NCI-H2107 treated with DMSO at 0.1 percent for 48 hours (cell line): Measurements from ENCODE around the gene CSTF3.
"Not testable (repeated sequence)": the region's sequence is repeated elsewhere in the genome, so short reads cannot be mapped to it uniquely, and the experiment has no call there.

Source experiments
- DNase-seq: peaks from one replicate; lab custom pipeline; 2025; ENCODE audit not compliant: unreplicated experiment; lab: John Stamatoyannopoulos, UW

The CSTF3 gene

GRCh38 chr11:33161120-33162005 is at the start of gene CSTF3:
Gene CSTF3, minus strand, starts transcription at chr11:33161480. Its CDS starts 155 bp downstream, at chr11:33161325.
- peak; percentile 95 for DNase-seq

DNA sequence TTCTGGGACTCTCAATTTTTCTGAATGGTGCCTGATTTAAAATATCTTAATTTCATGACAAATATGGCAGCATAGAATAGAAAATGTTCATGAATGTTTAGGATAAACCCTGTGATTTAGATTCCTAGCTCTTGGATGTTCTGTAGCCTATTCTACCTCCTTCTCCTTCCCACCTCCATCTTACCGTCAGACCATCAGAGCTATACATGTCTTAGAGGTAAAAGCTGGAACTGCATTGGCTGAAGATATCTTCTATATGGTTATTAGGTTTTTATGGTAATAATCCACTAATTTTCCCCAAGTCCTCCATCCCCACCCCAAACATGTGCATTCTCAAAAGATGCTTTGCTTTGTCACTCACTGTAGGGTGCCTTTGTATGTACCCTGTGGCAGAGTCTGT is 46.9 kb upstream of the CSTF3 start:
- no peak for DNase-seq

DNA sequence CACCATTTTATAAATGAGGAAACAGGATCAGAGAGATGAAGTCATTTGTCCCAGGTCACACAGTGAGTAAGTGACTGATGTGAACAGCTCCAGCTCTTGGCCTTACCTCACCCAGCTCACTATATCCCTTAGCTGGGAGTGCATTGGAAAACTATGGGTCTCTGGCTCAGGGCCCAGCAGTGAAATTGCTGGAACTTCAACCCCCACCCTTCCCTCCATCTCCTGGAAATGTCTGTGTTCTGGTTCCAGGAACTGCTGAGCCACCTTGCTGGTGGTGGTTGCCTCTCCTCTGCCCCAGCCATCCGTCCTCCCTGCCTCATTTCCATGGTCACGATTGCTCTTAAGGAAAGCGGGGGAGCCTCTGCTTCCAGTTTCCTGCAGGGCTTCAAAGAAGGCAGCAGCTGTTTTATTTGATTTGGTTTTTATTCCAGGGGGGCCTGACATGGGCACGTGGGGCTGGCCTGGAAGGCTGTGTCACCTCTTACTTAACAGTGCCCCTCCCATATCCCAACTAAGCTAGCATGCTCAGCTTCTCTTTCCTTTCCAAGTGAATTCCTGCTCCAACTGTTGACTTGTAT is 46.2 kb upstream of the CSTF3 start:
- DNase-seq, result no peak

GRCh38 chr11:33197915-33198727 is 36.8 kb upstream of the CSTF3 start:
- DNase-seq, result no peak

GRCh38 chr11:33195462-33196173 is 34.3 kb upstream of the CSTF3 start:
- DNase-seq, result peak; percentile 57

- no peak for DNase-seq
Measured at GRCh38 chr11:33194455-33194854, 33.2 kb upstream of the CSTF3 start.

GRCh38 chr11:33191467-33191866 is 30.2 kb upstream of the CSTF3 start:
- no peak for DNase-seq

DNA sequence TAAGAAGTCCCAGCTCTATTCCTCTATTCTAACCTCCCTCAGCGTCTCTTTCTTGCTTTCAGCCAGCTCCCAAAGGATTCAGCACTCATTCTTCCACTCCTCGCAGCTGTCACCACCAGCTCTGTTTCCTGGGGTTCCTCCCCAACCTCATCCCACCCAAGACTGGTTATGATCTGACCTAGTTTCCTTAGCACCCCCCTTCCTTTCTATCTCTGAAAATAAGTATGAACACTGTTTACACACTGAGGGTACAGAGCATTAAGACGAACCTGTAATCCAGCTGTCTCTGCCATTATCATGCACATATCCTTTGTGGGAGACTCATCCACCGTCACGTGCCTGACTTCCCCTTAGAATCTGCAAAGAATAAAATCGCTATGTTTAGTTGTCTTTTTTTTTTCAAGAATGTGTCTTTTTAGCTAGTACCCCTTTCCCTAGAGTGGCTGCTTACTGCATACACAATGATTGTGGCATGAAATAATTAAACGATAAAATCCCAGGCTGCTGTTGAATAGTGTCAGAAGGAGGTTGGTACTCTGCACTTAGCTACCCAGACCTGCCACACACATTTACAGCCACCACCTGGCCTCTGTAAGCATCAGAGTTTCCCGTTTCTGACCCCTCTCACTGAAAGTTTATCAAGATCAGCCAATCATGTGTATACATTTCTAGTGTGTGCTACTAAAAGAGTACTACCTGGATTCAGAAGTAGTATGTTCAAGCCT is 26.9 kb upstream of the CSTF3 start:
- DNase-seq, result peak; percentile 10

DNA sequence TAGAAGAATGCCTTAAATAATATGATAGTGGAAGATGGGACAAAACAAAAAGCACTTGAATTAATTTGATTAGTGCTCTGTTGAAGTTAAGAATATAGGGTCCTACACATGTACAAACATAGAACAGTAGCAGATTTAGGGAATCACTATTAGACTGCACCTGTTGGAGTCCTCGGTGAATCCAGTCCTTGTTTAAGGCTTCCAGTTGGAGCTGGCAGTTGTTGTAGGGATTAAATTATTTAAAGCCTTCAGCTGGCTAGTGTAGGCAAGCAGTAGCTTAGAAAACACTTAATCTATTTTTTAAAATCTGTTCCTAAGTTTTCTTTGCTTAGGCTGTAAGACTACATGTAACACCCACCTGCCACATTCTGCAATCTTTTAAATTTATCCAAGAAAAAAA is 24.5 kb upstream of the CSTF3 start:
- DNase-seq, result no peak

DNA sequence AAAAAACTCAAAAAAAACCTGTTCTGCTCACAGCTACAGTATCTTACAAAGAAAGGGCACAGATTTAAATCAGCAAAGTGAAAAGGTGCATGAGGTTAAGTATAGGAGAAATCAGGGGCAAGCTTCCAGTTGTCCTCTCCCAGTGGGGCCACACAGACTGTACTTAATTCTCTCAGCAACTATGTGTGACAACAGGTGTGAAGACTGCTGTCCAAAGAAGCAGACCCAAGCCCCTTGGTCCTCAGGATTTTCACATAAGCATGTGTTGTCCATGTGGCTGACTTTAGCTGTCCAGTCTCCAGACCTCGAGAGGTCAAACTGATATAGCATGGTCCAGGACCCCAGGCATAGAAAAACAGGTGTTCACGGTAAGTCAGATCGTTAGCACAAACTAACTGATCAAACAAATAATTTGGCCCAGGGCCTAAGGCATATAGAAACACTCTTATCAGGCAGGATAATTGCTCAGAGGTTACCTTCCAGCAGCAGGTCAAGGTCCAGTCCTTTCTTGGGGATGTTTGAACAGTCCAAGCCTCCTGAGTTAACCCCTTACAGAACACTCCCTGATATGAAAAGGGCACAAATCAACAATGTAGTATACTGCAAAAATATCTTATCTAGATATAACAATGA is 21.1 kb upstream of the CSTF3 start:
- DNase-seq, result no peak

- no peak for DNase-seq
Measured at GRCh38 chr11:33179348-33179803, 18.1 kb upstream of the CSTF3 start.

- no peak for DNase-seq
Measured at GRCh38 chr11:33178443-33179180, 17.3 kb upstream of the CSTF3 start.

- DNase-seq, result no peak
Measured at GRCh38 chr11:33177676-33178336, 16.5 kb upstream of the CSTF3 start.

DNA sequence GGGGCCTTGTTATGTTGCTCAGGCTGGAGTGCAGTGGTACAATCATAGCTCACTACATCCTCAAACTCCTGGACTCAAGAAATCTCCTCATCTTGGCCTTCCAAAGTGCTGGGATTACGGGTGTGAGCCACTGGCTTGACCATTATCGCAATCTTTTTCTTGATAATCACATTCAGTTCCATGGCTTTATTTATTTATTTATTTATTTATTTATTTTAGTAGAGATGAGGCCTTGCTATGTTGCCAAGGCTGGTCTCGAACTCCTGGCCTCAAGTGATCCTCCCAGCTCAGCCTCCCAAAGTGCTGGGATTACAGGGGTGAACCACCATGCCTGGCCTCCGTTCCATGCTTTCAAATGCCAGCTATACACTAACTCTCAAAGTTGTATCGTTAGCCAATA is 15.5 kb upstream of the CSTF3 start:
- not testable (repeated sequence) for DNase-seq

DNA sequence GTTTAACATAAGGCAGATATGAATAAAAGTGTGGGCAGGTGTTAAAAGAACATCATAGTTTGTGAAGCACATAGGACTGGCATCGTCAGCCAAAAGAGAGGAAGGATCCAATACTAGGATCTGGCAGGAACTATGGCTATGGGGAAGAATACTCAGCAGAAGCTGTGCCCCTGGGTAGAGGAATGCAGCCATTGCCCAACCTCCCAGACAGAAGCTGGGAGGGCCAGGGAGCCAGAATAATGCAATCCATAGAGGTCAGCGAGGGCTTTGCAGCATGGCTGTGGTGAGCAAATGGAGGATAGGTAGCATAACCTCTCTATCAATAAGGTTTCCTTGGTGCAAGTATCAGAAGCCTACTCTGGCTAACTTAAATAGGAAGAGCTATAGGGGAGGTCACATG is 11.7 kb upstream of the CSTF3 start:
- no peak for DNase-seq

GRCh38 chr11:33172345-33172744 is 11.1 kb upstream of the CSTF3 start:
- DNase-seq, result no peak

DNA sequence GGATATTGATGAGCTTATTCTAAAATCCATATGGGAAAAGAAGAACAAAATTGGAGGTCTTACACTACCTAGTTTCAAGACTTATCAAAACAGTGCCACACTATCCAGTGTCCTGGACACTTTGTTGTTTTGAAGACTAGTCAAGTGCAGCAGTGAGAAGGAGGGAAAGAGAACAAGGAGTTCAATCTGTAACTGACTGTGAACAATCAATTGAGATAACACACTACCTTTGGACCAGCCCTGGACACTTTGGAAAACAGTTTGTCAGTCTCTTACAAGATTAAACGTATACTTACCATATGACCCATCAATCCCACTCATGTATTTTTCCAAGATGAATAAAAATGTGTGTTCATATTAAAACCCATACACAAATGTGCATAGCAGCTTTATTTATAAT is 10.0 kb upstream of the CSTF3 start:
- DNase-seq, result no peak

- DNase-seq, result no peak
Measured at GRCh38 chr11:33168709-33169200, 7.5 kb upstream of the CSTF3 start.
